SW480 (cell line): ENCODE data around the gene GSTO2.
A peak's percentile ranks its signal among the peaks of the same experiment; 100 is the strongest.

ENCODE experiments used
- DNase-seq: peaks from one replicate; pipeline ENCODE4 v3.0.0-alpha.2; 2016; ENCODE audit warnings: low spot score

Gene GSTO2

GRCh38 chr10:104340641-104341040, 71.7 kb downstream of the GSTO2 start:
- no peak for DNase-seq

GRCh38 chr10:104342941-104343411, 74.0 kb downstream of the GSTO2 start:
- DNase-seq: no peak

- DNase-seq: no peak
Observed at GRCh38 chr10:104344219-104344618, 75.2 kb downstream of the GSTO2 start.

GRCh38 chr10:104345515-104345914, 76.5 kb downstream of the GSTO2 start:
- no peak for DNase-seq

GRCh38 chr10:104345941-104346340, 77.0 kb downstream of the GSTO2 start:
- DNase-seq: no peak

GRCh38 chr10:104347295-104348045, 78.5 kb downstream of the GSTO2 start:
- DNase-seq: no peak

- DNase-seq: no peak
Observed at GRCh38 chr10:104348601-104349000, 79.6 kb downstream of the GSTO2 start.

- DNase-seq: peak; percentile 61
Observed at GRCh38 chr10:104349623-104350126, 80.7 kb downstream of the GSTO2 start.

- DNase-seq: peak; percentile 81
Observed at GRCh38 chr10:104350127-104350635, 81.2 kb downstream of the GSTO2 start.

- DNase-seq: no peak
Observed at GRCh38 chr10:104351061-104351702, 82.2 kb downstream of the GSTO2 start.

GRCh38 chr10:104351919-104352318, 82.9 kb downstream of the GSTO2 start:
- DNase-seq: no peak

- DNase-seq: peak; percentile 86
Observed at GRCh38 chr10:104353325-104354048, 84.5 kb downstream of the GSTO2 start, which contains the start of gene CFAP58. Gene CFAP58, plus strand, starts transcription at chr10:104353833. Its CDS starts 65 bp downstream, at chr10:104353898.
